ENCODE measurements around the gene SLC25A19.

DNA sequence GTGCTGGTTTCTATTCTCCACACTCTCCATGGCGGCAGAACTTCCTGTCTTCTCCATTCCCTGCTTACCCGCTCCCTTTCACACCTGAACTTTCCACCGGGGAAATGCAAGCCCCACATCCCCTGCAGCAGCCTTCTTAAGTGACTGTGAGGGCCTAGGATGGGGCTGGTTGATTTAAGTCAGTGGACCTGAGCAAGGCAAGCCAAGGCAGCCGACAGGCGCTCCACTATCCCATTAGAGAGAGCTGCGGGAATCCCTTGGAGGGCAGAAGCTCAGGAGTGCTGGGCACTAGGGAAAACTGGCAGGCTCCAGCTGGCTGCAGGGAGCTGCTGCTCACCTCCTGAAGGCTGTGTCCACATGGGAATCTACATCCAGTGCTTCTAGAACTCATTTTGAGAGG, 36.1 kb upstream of the SLC25A19 start:
- no peak for TF ChIP-seq EP300 (IDR thresholded peaks at IDR 0.05; ENCODE audit: borderline replicate concordance in 1 of 2, control insufficient read depth in 1 of 2, low read depth in 2 of 2, low read length in 2 of 2)
- TF ChIP-seq POLR2AphosphoS5 (IDR thresholded peaks at IDR 0.05; ENCODE audit: low read length): no peak
- TF ChIP-seq, protein P1, sequence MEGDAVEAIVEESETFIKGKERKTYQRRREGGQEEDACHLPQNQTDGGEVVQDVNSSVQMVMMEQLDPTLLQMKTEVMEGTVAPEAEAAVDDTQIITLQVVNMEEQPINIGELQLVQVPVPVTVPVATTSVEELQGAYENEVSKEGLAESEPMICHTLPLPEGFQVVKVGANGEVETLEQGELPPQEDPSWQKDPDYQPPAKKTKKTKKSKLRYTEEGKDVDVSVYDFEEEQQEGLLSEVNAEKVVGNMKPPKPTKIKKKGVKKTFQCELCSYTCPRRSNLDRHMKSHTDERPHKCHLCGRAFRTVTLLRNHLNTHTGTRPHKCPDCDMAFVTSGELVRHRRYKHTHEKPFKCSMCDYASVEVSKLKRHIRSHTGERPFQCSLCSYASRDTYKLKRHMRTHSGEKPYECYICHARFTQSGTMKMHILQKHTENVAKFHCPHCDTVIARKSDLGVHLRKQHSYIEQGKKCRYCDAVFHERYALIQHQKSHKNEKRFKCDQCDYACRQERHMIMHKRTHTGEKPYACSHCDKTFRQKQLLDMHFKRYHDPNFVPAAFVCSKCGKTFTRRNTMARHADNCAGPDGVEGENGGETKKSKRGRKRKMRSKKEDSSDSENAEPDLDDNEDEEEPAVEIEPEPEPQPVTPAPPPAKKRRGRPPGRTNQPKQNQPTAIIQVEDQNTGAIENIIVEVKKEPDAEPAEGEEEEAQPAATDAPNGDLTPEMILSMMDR (IDR thresholded peaks at IDR 0.05 in 2 of 3, conservative IDR thresholded peaks at IDR 0.05 in 1 of 3; ENCODE audit: control insufficient read depth in 2 of 3, extremely low read depth in 1 of 3, insufficient read depth in 1 of 3, low read depth in 3 of 3, low read length in 3 of 3): no peak
- TF ChIP-seq SIX5 (IDR thresholded peaks at IDR 0.05; ENCODE audit: low read depth, low read length, severe bottlenecking): no peak
- TF ChIP-seq, protein P2, sequence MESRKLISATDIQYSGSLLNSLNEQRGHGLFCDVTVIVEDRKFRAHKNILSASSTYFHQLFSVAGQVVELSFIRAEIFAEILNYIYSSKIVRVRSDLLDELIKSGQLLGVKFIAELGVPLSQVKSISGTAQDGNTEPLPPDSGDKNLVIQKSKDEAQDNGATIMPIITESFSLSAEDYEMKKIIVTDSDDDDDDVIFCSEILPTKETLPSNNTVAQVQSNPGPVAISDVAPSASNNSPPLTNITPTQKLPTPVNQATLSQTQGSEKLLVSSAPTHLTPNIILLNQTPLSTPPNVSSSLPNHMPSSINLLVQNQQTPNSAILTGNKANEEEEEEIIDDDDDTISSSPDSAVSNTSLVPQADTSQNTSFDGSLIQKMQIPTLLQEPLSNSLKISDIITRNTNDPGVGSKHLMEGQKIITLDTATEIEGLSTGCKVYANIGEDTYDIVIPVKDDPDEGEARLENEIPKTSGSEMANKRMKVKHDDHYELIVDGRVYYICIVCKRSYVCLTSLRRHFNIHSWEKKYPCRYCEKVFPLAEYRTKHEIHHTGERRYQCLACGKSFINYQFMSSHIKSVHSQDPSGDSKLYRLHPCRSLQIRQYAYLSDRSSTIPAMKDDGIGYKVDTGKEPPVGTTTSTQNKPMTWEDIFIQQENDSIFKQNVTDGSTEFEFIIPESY (IDR thresholded peaks at IDR 0.05): no peak
- TF ChIP-seq JUNB (IDR thresholded peaks at IDR 0.05): no peak
- no peak for TF ChIP-seq PRDM15 (CRISPR knock-in tag; IDR thresholded peaks at IDR 0.05)
- no peak for TF ChIP-seq FOXM1 (IDR thresholded peaks at IDR 0.05; ENCODE audit: low read depth, low read length)
- no peak for TF ChIP-seq ZNF274 (IDR thresholded peaks at IDR 0.05; ENCODE audit: insufficient read depth, insufficient read length)
- TF ChIP-seq FOS (IDR thresholded peaks at IDR 0.05; ENCODE audit: borderline replicate concordance, extremely low read depth, insufficient read length): no peak
- TF ChIP-seq MAX (IDR thresholded peaks at IDR 0.05; ENCODE audit: low read depth, low read length): no peak

Data from GM12878 (cell line).